AG20443 (cell line): ENCODE results near the gene PLEKHM3.

Experiments
- DNase-seq: peaks from one replicate; pipeline ENCODE4 v3.0.0; 2012; ENCODE audit warnings: low spot score, mixed read lengths

PLEKHM3 gene

GRCh38 chr2:207854484-207855440 is 170.6 kb downstream of the PLEKHM3 start:
- no peak for DNase-seq

- no peak for DNase-seq
These were observed 172.5 kb downstream of the PLEKHM3 start for GRCh38 chr2:207852791-207853190.

GRCh38 chr2:207849443-207849842 is 175.9 kb downstream of the PLEKHM3 start:
- DNase-seq: no peak

GRCh38 chr2:207848545-207848928 is 176.8 kb downstream of the PLEKHM3 start:
- no peak for DNase-seq

GRCh38 chr2:207847807-207848544 is 177.4 kb downstream of the PLEKHM3 start:
- no peak for DNase-seq

- DNase-seq: no peak
These were observed 178.1 kb downstream of the PLEKHM3 start for GRCh38 chr2:207847098-207847806.

- no peak for DNase-seq
These were observed 180.0 kb downstream of the PLEKHM3 start for GRCh38 chr2:207845202-207845864.

- no peak for DNase-seq
These were observed 180.7 kb downstream of the PLEKHM3 start for GRCh38 chr2:207844648-207845047.

- DNase-seq: no peak
These were observed 185.2 kb downstream of the PLEKHM3 start for GRCh38 chr2:207840101-207840500.

GRCh38 chr2:207839575-207839974 is 185.8 kb downstream of the PLEKHM3 start:
- DNase-seq: no peak

GRCh38 chr2:207839028-207839427 is 186.3 kb downstream of the PLEKHM3 start:
- DNase-seq: no peak

GRCh38 chr2:207836521-207837133 is 188.7 kb downstream of the PLEKHM3 start:
- peak; percentile 50 for DNase-seq

GRCh38 chr2:207835805-207836204 is 189.5 kb downstream of the PLEKHM3 start:
- DNase-seq: no peak

- no peak for DNase-seq
These were observed 192.0 kb downstream of the PLEKHM3 start for GRCh38 chr2:207833251-207833751.

GRCh38 chr2:207831584-207832248 is 193.6 kb downstream of the PLEKHM3 start:
- no peak for DNase-seq

- no peak for DNase-seq
These were observed 194.4 kb downstream of the PLEKHM3 start for GRCh38 chr2:207830778-207831438.

GRCh38 chr2:207828361-207829057 is 196.8 kb downstream of the PLEKHM3 start:
- DNase-seq: no peak

- DNase-seq: no peak
These were observed 199.3 kb downstream of the PLEKHM3 start for GRCh38 chr2:207825978-207826377.
